Activated CD4-positive, alpha-beta T cell treated with anti-CD3 and anti-CD28 coated beads, Interleukin-2, Interleukin-4, amounts not matched to agents 100 ng/mL and 50 ng/mL, durations not matched to agents 16 hours and 8 hours (primary cell): ENCODE data around the gene MTMR12.
A peak's percentile ranks its signal among the peaks of the same experiment; 100 is the strongest.

Experiments
- DNase-seq: peaks from one replicate; pipeline ENCODE4 v3.0.0-alpha.2; 2020; ENCODE audit warnings: low spot score

Gene MTMR12

GRCh38 chr5:32312595-32313332, at the start of gene MTMR12:
Gene MTMR12 (minus strand): TSS chr5:32312939. CDS start chr5:32312838, 101 bp downstream.
- DNase-seq: peak; percentile 100

- DNase-seq: no peak
Observed at GRCh38 chr5:32362527-32362926, 49.8 kb upstream of the MTMR12 start.

GRCh38 chr5:32360906-32361305, 48.2 kb upstream of the MTMR12 start:
- DNase-seq: no peak

GRCh38 chr5:32358611-32359010, 45.9 kb upstream of the MTMR12 start:
- no peak for DNase-seq

- no peak for DNase-seq
Observed at GRCh38 chr5:32357658-32358057, 44.9 kb upstream of the MTMR12 start.

GRCh38 chr5:32355686-32356085, 42.9 kb upstream of the MTMR12 start:
- no peak for DNase-seq

- no peak for DNase-seq
Observed at GRCh38 chr5:32353420-32353819, 40.7 kb upstream of the MTMR12 start.

GRCh38 chr5:32352685-32353084, 39.9 kb upstream of the MTMR12 start:
- no peak for DNase-seq

GRCh38 chr5:32346869-32347268, 34.1 kb upstream of the MTMR12 start:
- DNase-seq: no peak

- no peak for DNase-seq
Observed at GRCh38 chr5:32343058-32343672, 30.4 kb upstream of the MTMR12 start.

- no peak for DNase-seq
Observed at GRCh38 chr5:32342656-32343055, 29.9 kb upstream of the MTMR12 start.

- no peak for DNase-seq
Observed at GRCh38 chr5:32339878-32340277, 27.1 kb upstream of the MTMR12 start.

- no peak for DNase-seq
Observed at GRCh38 chr5:32339198-32339597, 26.5 kb upstream of the MTMR12 start.

- DNase-seq: no peak
Observed at GRCh38 chr5:32332966-32333365, 20.2 kb upstream of the MTMR12 start.

GRCh38 chr5:32332361-32332760, 19.6 kb upstream of the MTMR12 start:
- DNase-seq: no peak

- DNase-seq: no peak
Observed at GRCh38 chr5:32331935-32332274, 19.2 kb upstream of the MTMR12 start.

GRCh38 chr5:32331217-32331934, 18.6 kb upstream of the MTMR12 start:
- DNase-seq: no peak

- DNase-seq: no peak
Observed at GRCh38 chr5:32330126-32330971, 17.6 kb upstream of the MTMR12 start.

GRCh38 chr5:32329395-32329834, 16.7 kb upstream of the MTMR12 start:
- peak; percentile 63 for DNase-seq

- no peak for DNase-seq
Observed at GRCh38 chr5:32326216-32326772, 13.6 kb upstream of the MTMR12 start.

- DNase-seq: no peak
Observed at GRCh38 chr5:32325616-32326015, 12.9 kb upstream of the MTMR12 start.

- no peak for DNase-seq
Observed at GRCh38 chr5:32325062-32325461, 12.3 kb upstream of the MTMR12 start.
